GM21526 (cell line): ENCODE results near the gene TSLP.

Experiments used
- ATAC-seq: cut with Tn5 transposase; IDR thresholded peaks from one replicate; pipeline ENCODE4 v1.9.1; 2021; ENCODE audit warnings: moderate library complexity; ENCODE audit not compliant: unreplicated experiment, low FRiP score

The TSLP gene

GRCh38 chr5:111071413-111071812 lies at the start of gene TSLP:
Gene TSLP, plus strand, starts transcription at chr5:111071713. Its CDS starts 178 bp downstream, at chr5:111071891.
- no peak for ATAC-seq

- ATAC-seq, result no peak
Observed at GRCh38 chr5:111022301-111022700, 49.2 kb upstream of the TSLP start.

- no peak for ATAC-seq
Observed at GRCh38 chr5:111028865-111029264, 42.6 kb upstream of the TSLP start.

GRCh38 chr5:111043712-111044506 lies 27.6 kb upstream of the TSLP start:
- no peak for ATAC-seq

GRCh38 chr5:111058064-111058463 lies 13.4 kb upstream of the TSLP start:
- ATAC-seq, result no peak

GRCh38 chr5:111060169-111060568 lies 11.3 kb upstream of the TSLP start:
- no peak for ATAC-seq

- ATAC-seq, result no peak
Observed at GRCh38 chr5:111061618-111062017, 9.9 kb upstream of the TSLP start.

- ATAC-seq, result peak; percentile 65
Observed at GRCh38 chr5:111063709-111064322, 7.7 kb upstream of the TSLP start.

GRCh38 chr5:111066261-111066938 lies 5.1 kb upstream of the TSLP start:
- ATAC-seq, result no peak

GRCh38 chr5:111068213-111068612 lies 3.3 kb upstream of the TSLP start:
- no peak for ATAC-seq

- no peak for ATAC-seq
Observed at GRCh38 chr5:111069839-111070238, 1.7 kb upstream of the TSLP start.

- no peak for ATAC-seq
Observed at GRCh38 chr5:111070272-111071134, 1.0 kb upstream of the TSLP start.

GRCh38 chr5:111072949-111073682 lies 1.6 kb downstream of the TSLP start:
- ATAC-seq, result peak; percentile 80

GRCh38 chr5:111074244-111074643 lies 2.7 kb downstream of the TSLP start:
- ATAC-seq, result no peak

GRCh38 chr5:111075520-111075919 lies 4.0 kb downstream of the TSLP start:
- no peak for ATAC-seq

GRCh38 chr5:111076091-111076490 lies 4.6 kb downstream of the TSLP start:
- ATAC-seq, result no peak

GRCh38 chr5:111077678-111078077 lies 6.2 kb downstream of the TSLP start:
- no peak for ATAC-seq

GRCh38 chr5:111079846-111080245 lies 8.3 kb downstream of the TSLP start:
- no peak for ATAC-seq

GRCh38 chr5:111083323-111083722 lies 11.8 kb downstream of the TSLP start:
- ATAC-seq, result peak; percentile 62
